GM18861 (cell line): ENCODE data around the gene SLC35B2.

Source experiments
- ATAC-seq: cut with Tn5 transposase; IDR thresholded peaks from one replicate; pipeline ENCODE4 v1.9.1; 2021; ENCODE audit not compliant: unreplicated experiment

SLC35B2 gene

GRCh38 chr6:44269178-44269920 lies 12.0 kb upstream of the SLC35B2 start:
- no peak for ATAC-seq

GRCh38 chr6:44268095-44268628 lies 10.8 kb upstream of the SLC35B2 start:
- ATAC-seq: no peak

- ATAC-seq: no peak
These were observed 9.9 kb upstream of the SLC35B2 start for GRCh38 chr6:44267252-44267651.

GRCh38 chr6:44266347-44266746 lies 9.0 kb upstream of the SLC35B2 start:
- ATAC-seq: peak; percentile 27

GRCh38 chr6:44265722-44266233 lies 8.4 kb upstream of the SLC35B2 start:
- ATAC-seq: no peak

GRCh38 chr6:44265007-44265721 lies 7.8 kb upstream of the SLC35B2 start, which contains the start of gene NFKBIE:
Gene NFKBIE (minus strand): TSS chr6:44265551. CDS start chr6:44265346, 205 bp downstream.
- peak; percentile 25 for ATAC-seq

GRCh38 chr6:44264154-44265006 lies 7.1 kb upstream of the SLC35B2 start:
- peak; percentile 30 for ATAC-seq

GRCh38 chr6:44263354-44264100 lies 6.2 kb upstream of the SLC35B2 start:
- no peak for ATAC-seq

GRCh38 chr6:44262467-44263353 lies 5.4 kb upstream of the SLC35B2 start:
- no peak for ATAC-seq

- ATAC-seq: no peak
These were observed 4.3 kb upstream of the SLC35B2 start for GRCh38 chr6:44261581-44261980.

GRCh38 chr6:44260451-44261297 lies 3.3 kb upstream of the SLC35B2 start:
- ATAC-seq: no peak

- no peak for ATAC-seq
These were observed 2.7 kb upstream of the SLC35B2 start for GRCh38 chr6:44260011-44260410.

GRCh38 chr6:44258921-44259320 lies 1.6 kb upstream of the SLC35B2 start:
- no peak for ATAC-seq

GRCh38 chr6:44258325-44258863 lies 1.1 kb upstream of the SLC35B2 start:
- no peak for ATAC-seq

GRCh38 chr6:44257753-44258324 lies 511 bp upstream of the SLC35B2 start:
- ATAC-seq: peak; percentile 13

- no peak for ATAC-seq
These were observed 628 bp downstream of the SLC35B2 start for GRCh38 chr6:44256775-44257024.

GRCh38 chr6:44255871-44256774 lies 1.2 kb downstream of the SLC35B2 start:
- no peak for ATAC-seq
